MM.1S (cell line): ENCODE data around the gene VAV2.

ENCODE experiments used
- DNase-seq: peaks from one replicate; pipeline ENCODE4 v3.0.0-alpha.2; 2015
- H2AFZ ChIP-seq: fragments of 300-600 bp; sonication (generic); 2 replicates; pipeline ENCODE4 v1.6.0; 2016; ENCODE audit warnings: antibody characterized with exemption, low read length
- H3F3A ChIP-seq: fragments of 300-600 bp; sonication (generic); 2 replicates; pipeline ENCODE4 v1.6.1; 2016; ENCODE audit warnings: mild to moderate bottlenecking, antibody characterized with exemption, low read length, moderate library complexity, mixed read lengths; ENCODE audit not compliant: insufficient read depth
- H3K27ac ChIP-seq: fragments of 300-600 bp; sonication (generic); 2 replicates; pipeline ENCODE4 v1.5.1; 2016; ENCODE audit warnings: mild to moderate bottlenecking, low read length
- H3K27me3 ChIP-seq: fragments of 300-600 bp; sonication (generic); replicated peaks from 2 replicates; pipeline ENCODE4 v1.6.0; 2016; ENCODE audit warnings: low read length; ENCODE audit not compliant: insufficient read depth
- H3K36me3 ChIP-seq: fragments of 300-600 bp; sonication (generic); replicated peaks from 2 replicates; pipeline ENCODE4 v1.6.1; 2016; ENCODE audit warnings: mild to moderate bottlenecking, low read length, mixed read lengths; ENCODE audit not compliant: insufficient read depth
- H3K4me1 ChIP-seq: fragments of 300-600 bp; sonication (generic); 2 replicates; pipeline ENCODE4 v1.6.1; 2016; ENCODE audit warnings: low read length, mixed read lengths
- H3K4me2 ChIP-seq: fragments of 300-600 bp; sonication (generic); 2 replicates; pipeline ENCODE4 v1.6.0; 2016; ENCODE audit warnings: low read depth, low read length
- H3K4me3 ChIP-seq: fragments of 300-600 bp; sonication (generic); 2 replicates; pipeline ENCODE4 v1.5.1; 2016; ENCODE audit warnings: low read length, mixed read lengths
- H3K79me2 ChIP-seq: fragments of 300-600 bp; sonication (generic); 2 replicates; pipeline ENCODE4 v1.6.1; 2016; ENCODE audit warnings: mixed run types, low read length, mixed read lengths
- H3K9ac ChIP-seq: fragments of 300-600 bp; sonication (generic); 2 replicates; pipeline ENCODE4 v1.6.1; 2016; ENCODE audit warnings: low read length, mixed read lengths
- H3K9me2 ChIP-seq: fragments of 300-600 bp; sonication (generic); replicated peaks from 2 replicates; pipeline ENCODE4 v1.6.1; 2016; ENCODE audit warnings: mild to moderate bottlenecking, low read length, mixed read lengths; ENCODE audit not compliant: insufficient read depth
- H3K9me3 ChIP-seq: fragments of 300-600 bp; sonication (generic); replicated peaks from 2 replicates; pipeline ENCODE4 v1.6.1; 2016; ENCODE audit warnings: mild to moderate bottlenecking, low read length, mixed read lengths; ENCODE audit not compliant: insufficient read depth
- H4K20me1 ChIP-seq: fragments of 300-600 bp; sonication (generic); 2 replicates; pipeline ENCODE4 v1.6.1; 2016; ENCODE audit warnings: mild to moderate bottlenecking, low read length, moderate library complexity, mixed read lengths; ENCODE audit not compliant: insufficient read depth
- CTCF ChIP-seq: fragments of 300-600 bp; sonication (generic); IDR thresholded peaks from 2 replicates; pipeline ENCODE4 v1.5.1; 2016; ENCODE audit warnings: antibody characterized with exemption, low read length, mixed read lengths
- EZH2 ChIP-seq: fragments of 300-600 bp; sonication (generic); optimal IDR thresholded peaks from 2 replicates; pipeline ENCODE3; 2017; ENCODE audit warnings: low read depth, mild to moderate bottlenecking, antibody characterized with exemption, low read length, mixed read lengths
- EZH2phosphoT487 ChIP-seq: fragments of 300-600 bp; sonication (generic); IDR thresholded peaks from 2 replicates; pipeline ENCODE4 v1.6.1; 2018; ENCODE audit warnings: antibody characterized with exemption, low read length

The VAV2 gene

DNA sequence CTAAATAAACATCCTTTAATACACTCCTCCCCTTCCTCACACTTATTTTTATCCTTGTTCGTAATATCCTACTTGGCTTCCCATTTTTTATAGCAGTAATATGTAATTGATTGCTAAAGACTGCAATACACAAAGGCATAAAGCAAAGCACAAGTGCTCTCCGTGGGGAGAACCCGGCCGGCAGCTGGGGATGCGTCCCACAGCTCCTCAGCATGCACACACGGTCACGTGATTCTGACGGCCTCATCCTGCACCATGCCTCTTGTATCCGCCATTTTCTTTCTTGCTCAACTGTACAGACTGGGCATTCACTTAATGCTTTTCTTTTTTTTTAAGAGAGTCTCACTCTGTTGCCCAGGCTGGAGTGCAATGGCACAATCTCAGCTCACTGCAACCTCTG lies 36.0 kb upstream of the VAV2 start:
- H3K27ac ChIP-seq = no peak overlapping the region
- no peaks in the 10 kb centered on the region for H3K79me2 ChIP-seq
- no peaks in the 10 kb centered on the region for H3K36me3 ChIP-seq
- no peak overlapping the region for H3K9ac ChIP-seq
- H3K4me2 ChIP-seq = no peak overlapping the region
- H3K4me3 ChIP-seq = no peak overlapping the region
- H3K27me3 ChIP-seq = peaks cover 8% of the 10 kb centered on the region
- TF ChIP-seq CTCF = no peak
- no peak for TF ChIP-seq EZH2phosphoT487
- no peak for TF ChIP-seq EZH2
- H4K20me1 ChIP-seq = no peaks in the 10 kb centered on the region
- peaks cover 3% of the 10 kb centered on the region; the same call in 1 of the 2 replicates for H3K4me1 ChIP-seq
- no peaks in the 10 kb centered on the region for H3K9me3 ChIP-seq
- no peaks in the 10 kb centered on the region for H3F3A ChIP-seq
- no peaks in the 10 kb centered on the region for H3K9me2 ChIP-seq
- DNase-seq = no peak
- H2AFZ ChIP-seq = no peak overlapping the region

- peaks cover 3% of the 10 kb centered on the region; the same call in 1 of the 2 replicates for H3K4me1 ChIP-seq
- no peaks in the 10 kb centered on the region for H3K9me3 ChIP-seq
- no peaks in the 10 kb centered on the region for H3K36me3 ChIP-seq
- H3K9ac ChIP-seq = no peak overlapping the region
- TF ChIP-seq CTCF (no peak), EZH2phosphoT487 (no peak), EZH2 (no peak)
- no peaks in the 10 kb centered on the region for H3F3A ChIP-seq
- H2AFZ ChIP-seq = no peak overlapping the region
- H3K27ac ChIP-seq = no peak overlapping the region
- H4K20me1 ChIP-seq = no peaks in the 10 kb centered on the region
- no peak for DNase-seq
- no peaks in the 10 kb centered on the region for H3K79me2 ChIP-seq
- H3K9me2 ChIP-seq = no peaks in the 10 kb centered on the region
- no peak overlapping the region for H3K4me2 ChIP-seq
- H3K4me3 ChIP-seq = no peak overlapping the region
- peaks cover 13% of the 10 kb centered on the region for H3K27me3 ChIP-seq
Observed at GRCh38 chr9:134027561-134027960, 35.4 kb upstream of the VAV2 start.

GRCh38 chr9:134026981-134027380 lies 34.9 kb upstream of the VAV2 start:
- Histone ChIP-seq H3F3A (no peaks in the 10 kb centered on the region), H3K4me1 (peaks cover 3% of the 10 kb centered on the region; the same call in 1 of the 2 replicates), H3K4me2 (no peak overlapping the region), H3K4me3 (no peak overlapping the region), H3K27me3 (peaks cover 19% of the 10 kb centered on the region), H3K79me2 (no peaks in the 10 kb centered on the region), H3K36me3 (no peaks in the 10 kb centered on the region), H3K27ac (no peak overlapping the region), H3K9me3 (no peaks in the 10 kb centered on the region), H4K20me1 (no peaks in the 10 kb centered on the region), H2AFZ (no peak overlapping the region), H3K9ac (no peak overlapping the region), H3K9me2 (no peaks in the 10 kb centered on the region)
- TF ChIP-seq EZH2 (no peak), CTCF (no peak), EZH2phosphoT487 (no peak)
- DNase-seq = no peak
